Measurements from ENCODE around the gene STRN.
"Not testable (repeated sequence)": the region's sequence is repeated elsewhere in the genome, so short reads cannot be mapped to it uniquely, and the experiment has no call there.

Gene STRN

GRCh38 chr2:36824683-36825082 is 141.7 kb downstream of the STRN start:
- not testable (repeated sequence) for DNase-seq

GRCh38 chr2:36824273-36824672 is 142.1 kb downstream of the STRN start:
- DNase-seq: no peak

GRCh38 chr2:36823862-36824261 is 142.5 kb downstream of the STRN start:
- no peak for DNase-seq

GRCh38 chr2:36820942-36821605 is 145.3 kb downstream of the STRN start:
- no peak for DNase-seq

- DNase-seq: no peak
Observed at GRCh38 chr2:36819095-36819711, 147.1 kb downstream of the STRN start.

GRCh38 chr2:36818542-36818941 is 147.8 kb downstream of the STRN start:
- no peak for DNase-seq

- no peak for DNase-seq
Observed at GRCh38 chr2:36812196-36812595, 154.1 kb downstream of the STRN start.

- DNase-seq: no peak
Observed at GRCh38 chr2:36811071-36811470, 155.3 kb downstream of the STRN start.

- no peak for DNase-seq
Observed at GRCh38 chr2:36809069-36809445, 157.3 kb downstream of the STRN start.

- no peak for DNase-seq
Observed at GRCh38 chr2:36808386-36809068, 157.8 kb downstream of the STRN start.

- DNase-seq: no peak
Observed at GRCh38 chr2:36807223-36807886, 159.0 kb downstream of the STRN start.

GRCh38 chr2:36805635-36806224 is 160.6 kb downstream of the STRN start:
- DNase-seq: peak; percentile 13

GRCh38 chr2:36802952-36803351 is 163.4 kb downstream of the STRN start:
- no peak for DNase-seq

- no peak for DNase-seq
Observed at GRCh38 chr2:36801088-36801487, 165.2 kb downstream of the STRN start.

GRCh38 chr2:36800381-36800780 is 166.0 kb downstream of the STRN start:
- no peak for DNase-seq

- no peak for DNase-seq
Observed at GRCh38 chr2:36798724-36799123, 167.6 kb downstream of the STRN start.

- DNase-seq: no peak
Observed at GRCh38 chr2:36797324-36798070, 168.8 kb downstream of the STRN start.

Data from retina (tissue), 1 donor.